ELF-1 (cell line): ENCODE measurements around the gene UGT1A1.
A peak's percentile ranks its signal among the peaks of the same experiment; 100 is the strongest.

Source experiments
- DNase-seq: peaks from one replicate; pipeline ENCODE4 v3.0.0-alpha.2; 2016; ENCODE audit warnings: low read depth, low spot score

UGT1A1 gene

DNA sequence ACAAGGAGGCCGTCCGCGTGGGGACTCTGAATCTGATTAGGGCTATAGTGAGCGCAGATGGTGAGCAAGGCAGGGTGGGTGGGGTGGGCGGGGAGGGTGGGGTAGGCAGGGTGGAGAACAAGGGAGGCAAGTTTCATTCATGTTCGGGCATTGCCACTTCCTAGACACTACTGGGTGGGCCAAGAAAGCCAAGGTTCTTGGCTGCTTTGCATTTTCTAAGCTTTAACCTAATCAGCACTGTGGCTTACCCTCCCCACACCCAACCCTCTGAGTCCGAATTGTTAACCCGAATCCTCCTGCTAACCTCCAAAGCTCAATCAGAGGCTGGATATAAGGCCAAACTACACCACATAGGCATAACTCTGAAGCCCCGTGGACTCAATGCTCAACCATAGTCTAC is 36.2 kb downstream of the UGT1A1 start:
- no peak for DNase-seq

DNA sequence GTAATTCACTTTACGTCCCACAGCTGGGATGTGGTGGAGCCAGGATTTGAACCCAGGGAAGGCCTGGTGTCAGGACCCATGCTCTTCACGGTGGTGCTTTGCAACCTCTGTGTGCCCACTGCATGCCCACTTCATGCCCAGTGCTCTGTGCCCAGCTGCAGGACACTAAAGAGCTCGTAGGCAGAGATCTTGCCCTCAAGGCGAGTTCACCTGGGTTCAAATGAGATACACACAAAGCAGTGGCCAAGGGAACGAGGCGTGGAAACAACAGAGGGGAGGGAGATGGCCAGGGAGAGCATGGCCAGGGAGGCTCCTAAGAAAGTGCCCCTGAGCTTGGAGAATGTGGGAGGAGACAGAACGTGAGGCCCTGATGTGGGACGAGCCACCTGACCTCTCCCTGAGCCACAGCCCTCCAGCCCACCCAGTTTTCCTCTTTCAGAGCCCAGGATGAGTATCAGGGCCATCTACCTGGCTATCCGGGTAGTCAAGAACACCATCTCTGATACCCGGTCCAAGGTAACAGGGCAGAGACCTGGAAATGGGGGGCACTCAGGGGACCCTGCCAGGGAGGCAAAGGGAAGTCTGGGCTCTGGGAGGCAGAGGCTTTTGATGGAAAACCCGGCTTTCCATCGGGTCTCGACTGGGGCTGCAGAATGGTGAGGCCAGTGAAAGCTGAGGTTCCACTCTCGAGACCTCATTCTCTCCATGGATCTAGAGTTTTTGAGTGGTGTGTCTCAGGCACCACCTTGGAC is 38.4 kb downstream of the UGT1A1 start:
- no peak for DNase-seq

DNA sequence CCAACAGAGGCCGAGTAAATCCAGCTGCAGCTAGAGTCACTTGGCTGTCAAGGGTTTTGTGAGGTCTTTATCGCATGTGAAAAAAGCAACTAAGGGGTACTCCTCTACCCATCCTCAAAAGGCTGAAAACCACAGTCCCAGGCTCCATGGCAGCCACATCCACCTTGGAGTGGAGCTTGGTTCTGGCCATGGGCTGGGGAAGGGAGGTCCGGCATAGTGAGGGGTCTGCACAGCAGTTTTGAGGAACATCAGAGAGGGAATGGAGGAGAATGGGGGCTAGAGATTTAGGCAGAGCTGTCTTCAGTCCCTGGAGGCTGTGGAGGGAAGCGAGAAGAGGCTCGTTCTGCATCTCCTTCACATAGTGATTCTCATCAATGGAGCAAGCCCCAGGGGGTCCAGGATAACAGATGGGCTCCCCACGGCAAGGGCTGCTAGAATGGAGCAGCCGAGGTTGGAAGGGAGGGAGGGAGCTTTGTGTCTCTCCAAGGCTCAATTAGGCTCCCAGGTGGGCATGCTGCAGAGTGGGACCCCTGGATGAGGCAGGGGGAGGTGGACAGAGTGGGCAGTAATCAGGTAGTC is 39.1 kb downstream of the UGT1A1 start:
- DNase-seq = no peak

DNA sequence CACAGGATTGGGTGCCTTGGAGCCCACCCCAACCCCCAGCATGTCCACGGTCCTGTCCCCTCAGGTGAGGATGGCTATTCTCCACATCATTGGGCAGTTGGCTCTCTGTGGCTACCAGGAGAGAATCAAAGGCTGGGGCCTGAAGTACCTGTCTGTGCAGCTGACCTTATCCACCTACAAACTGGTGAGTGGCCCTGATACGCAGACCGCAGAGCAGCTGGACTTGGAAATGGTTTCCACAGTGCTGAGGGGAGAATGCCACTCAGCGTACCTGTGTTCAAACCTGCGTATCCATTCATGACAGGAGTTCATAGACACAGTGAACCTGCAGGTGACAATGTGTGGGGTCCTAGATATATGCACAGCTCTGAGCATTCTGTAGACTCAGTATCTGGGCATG is 39.6 kb downstream of the UGT1A1 start:
- DNase-seq = no peak

DNA sequence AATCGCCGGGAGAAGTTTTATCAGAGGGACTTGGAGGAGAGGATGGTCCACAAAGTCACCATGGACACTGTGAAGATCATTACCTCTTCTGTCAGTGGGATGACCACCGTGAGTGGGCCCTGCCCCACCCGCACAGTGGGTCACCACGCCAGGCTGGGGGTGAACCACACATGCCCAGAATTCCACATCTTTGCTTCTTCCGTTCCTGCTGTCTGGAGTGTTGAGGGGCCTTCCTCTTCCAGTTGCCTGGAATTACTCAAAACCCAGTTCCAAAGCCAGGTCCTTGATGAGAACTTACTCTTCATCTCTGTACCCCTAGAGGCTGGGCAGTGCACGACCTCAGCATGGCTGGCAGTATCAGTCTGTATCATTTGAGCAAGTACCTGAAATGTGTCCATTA is 40.1 kb downstream of the UGT1A1 start:
- no peak for DNase-seq

DNA sequence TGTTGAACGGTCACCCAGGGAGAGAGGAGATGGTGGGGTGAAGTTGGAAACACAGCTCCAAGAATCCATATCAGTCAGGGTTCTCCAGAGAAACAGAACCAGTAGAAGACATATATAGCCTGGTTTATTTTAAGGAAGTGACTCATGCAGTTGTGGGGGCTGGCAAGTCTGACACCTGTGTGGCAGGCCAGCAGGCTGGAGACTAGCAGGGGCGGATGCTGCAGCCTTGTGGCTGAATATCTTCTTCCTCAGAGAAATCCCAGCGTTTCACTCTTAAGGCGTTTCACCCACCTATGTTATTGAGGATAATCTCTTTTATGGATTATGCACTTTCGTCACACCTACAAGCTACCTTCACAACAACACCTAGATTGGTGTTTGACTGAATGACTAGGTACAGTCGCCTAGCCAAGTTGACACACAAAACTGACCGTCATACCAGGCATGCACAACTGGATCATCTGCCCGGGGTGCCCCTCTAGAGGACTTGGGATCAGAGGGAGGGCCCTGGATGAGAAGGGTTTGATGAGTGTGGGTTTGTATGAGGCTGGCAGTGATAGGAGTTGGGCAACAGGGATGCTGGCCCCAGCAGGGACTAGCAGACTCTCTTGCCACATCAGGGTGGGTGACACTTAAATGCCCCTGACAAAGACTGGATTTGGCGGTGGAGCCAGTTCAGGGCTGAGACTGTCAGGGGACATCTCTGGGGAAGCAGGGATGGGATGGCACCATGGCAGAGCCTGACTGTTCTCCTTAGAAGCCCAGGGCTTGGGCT is 41.5 kb downstream of the UGT1A1 start:
- DNase-seq = no peak

DNA sequence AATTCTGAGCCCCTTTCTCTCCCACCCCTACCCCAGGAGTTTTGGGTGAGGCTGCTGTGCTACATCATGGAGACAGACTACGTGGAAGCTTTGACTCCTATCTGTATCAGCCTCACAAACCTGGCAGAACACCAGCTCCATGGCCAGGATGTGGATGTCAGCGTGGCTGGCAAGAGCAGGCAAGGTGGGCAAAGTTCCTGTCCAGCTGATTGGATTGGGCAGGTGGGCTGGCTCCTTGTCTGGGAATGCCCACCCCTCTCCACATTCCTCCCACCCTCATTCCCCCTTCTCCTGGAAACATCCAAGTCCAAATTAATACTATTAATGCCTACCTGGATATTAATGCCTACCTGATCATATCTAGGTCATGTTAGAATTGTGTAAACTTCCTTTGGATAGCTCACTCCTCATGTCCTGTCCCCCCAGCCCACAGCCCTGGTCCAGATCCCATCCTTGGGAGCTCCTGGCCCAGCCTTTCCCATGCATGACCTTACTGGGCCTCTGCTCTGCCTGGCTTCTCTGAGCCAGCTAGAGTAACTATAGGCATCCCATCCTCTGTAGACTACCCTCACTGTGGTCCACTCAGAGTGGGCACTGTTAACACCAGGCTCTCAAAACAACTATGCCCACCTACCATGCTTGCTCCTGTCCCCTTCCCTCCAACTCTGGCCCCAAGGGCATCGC is 42.2 kb downstream of the UGT1A1 start:
- no peak for DNase-seq

DNA sequence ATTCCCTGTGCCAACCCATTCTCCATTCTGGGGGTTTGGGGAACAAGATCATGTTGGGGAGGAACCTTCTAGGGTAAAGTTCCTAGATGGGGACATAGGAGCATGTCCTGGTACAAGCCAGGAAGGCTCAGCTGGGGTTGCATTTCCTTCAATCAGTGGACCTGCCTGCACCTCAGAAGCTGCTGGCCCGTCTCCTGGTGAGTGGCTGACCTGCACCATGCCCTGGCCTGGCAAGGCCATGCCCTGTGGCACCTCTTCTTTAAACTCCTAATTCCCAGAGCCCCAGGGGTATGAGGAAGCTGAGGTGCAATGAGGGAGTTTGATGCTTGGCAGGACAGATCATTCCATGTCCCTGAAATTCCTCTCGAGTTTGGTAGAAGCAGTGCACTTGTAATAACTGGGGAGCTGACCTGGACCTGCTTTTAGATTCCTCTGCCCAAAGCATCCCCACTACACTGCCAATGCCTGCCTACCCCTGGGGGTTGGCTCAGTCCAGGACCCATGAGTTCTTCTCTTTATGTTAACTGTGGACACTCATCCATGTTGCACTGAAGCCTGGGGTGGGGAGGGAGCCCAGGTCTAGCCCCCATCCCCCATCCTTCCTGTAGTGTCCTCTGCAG is 43.3 kb downstream of the UGT1A1 start:
- DNase-seq = no peak

DNA sequence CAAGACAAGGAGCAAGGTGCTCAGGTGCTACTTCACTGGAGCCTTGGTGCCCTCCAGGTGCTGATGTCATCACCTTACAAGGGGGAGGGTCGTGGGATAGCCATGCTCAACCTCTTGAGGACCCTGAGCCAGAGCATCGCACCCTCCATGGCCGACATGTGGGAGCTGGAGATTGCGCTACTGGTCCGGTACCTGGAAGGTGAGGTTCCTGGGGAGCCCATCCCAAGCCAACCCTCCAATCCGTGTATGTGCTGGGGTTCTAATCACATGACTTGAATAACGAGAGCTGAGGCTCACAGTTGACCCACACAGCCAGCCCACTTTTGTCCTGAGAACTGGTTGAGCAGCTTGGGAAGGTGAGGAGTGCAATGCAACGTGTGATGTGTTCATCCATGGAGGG is 43.9 kb downstream of the UGT1A1 start:
- no peak for DNase-seq

DNA sequence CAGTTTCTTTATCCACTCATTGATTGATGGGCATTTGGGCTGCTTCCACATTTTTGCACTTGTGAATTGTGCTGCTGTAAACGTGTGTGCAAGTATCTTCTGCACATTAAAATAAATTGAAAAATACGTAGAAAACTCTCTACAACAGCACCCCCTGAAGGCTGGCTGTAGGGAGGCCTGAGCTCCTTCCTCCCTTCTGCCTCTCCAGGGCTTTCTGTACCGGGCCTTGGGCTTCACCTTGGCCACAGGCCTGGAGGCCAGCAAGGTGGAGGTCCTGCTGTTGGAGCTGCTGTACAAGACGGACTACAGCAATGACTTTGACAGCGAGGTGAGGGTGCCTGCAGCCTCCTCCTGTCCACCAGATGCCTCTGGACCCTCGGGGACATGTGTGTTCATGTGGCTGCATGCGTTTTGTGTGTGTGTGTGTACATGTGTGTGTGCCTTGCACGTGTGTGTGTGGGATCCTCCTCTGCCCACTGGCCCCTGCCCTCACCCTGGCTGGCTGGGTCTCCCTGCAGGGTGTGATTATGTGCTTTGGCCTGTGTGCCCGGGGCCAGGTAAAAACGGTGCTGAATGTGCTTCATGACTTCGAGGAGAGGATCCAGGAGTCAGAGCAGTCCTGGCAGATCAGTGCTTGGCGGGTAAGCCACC is 47.3 kb downstream of the UGT1A1 start:
- DNase-seq = no peak

DNA sequence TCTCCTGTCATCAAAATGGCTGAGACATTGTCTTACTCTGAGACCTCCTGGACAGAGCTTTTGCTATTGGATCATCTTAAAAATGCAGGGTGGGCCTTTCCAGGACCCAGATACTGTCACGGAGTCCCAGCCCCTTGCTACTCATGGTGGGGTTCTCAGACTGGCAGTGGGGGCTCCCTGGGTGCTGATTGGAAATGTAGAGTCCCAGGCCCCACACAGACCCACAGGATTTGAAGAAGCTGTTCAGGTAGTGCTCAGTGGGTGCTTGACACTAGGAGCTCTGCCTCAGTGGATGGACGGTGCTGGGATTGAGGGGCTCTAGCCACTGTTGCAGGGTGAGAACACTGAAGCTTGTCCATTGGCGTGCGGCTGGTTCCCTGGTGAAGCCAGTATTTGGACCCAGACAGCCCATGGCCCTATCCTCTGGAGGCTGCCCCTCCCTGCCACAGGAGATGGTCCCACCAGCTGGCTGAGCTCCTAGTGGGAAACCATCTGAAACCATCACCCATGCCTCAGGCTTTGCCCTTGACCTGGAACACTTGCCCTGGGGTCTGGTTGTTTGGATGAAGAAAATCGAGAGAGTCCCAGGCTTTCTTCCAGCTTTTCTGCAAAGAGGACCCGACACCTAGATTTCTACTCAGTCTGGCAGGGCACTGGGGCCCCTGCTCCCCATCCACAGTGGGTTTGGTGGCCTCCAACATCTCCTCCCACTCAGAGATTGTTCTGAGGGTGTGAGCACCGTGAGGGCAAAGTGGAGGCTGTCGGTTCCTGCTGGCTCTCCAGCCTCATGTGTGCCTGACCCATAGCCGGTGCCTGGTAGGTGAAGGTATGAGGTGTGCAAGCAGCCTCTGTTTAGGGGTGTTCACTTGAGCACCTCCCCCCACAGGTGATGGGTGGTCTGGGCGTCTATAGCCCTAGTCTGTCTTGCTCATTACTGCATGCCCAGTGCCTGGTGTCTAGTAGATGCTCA is 48.2 kb downstream of the UGT1A1 start:
- DNase-seq = no peak

DNA sequence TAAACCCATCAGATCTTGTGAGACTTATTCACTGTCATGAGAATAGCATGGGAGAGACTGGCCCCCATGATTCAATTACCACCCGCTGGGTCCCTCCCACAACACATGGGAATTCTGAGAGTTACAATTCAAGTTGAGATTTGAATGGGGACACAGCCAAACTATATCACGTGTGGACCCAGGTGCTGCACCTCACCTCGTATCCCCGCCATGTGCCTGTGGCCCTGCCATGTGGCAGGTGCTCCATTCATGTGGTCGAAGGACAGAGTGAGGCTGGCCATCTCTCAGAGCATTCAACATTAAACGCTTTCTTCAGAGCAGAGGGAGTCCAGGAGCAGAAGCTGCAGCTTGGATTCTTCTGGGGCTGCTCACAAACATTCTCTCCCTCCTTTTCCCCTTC is 50.3 kb downstream of the UGT1A1 start:
- DNase-seq = no peak

DNA sequence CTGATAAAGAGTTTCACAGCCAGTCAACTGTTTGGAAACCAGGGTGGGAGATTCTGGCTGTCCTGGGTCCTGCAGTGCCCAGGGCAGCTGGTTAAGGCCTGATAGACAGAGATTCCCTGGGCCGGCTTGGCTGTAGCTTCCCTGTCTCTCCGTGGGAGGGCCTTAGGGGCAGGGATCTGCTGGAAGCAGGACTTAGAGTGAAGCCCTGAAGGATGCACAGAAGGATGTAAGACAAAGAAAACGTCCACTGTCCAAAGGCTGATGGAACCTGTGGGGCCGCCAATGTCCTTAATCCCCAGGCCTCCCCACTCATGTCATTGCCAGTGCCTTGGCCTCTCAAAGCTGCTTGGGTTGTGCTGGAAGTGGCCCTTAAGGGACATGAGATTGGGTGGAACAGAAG is 51.0 kb downstream of the UGT1A1 start:
- DNase-seq = no peak

DNA sequence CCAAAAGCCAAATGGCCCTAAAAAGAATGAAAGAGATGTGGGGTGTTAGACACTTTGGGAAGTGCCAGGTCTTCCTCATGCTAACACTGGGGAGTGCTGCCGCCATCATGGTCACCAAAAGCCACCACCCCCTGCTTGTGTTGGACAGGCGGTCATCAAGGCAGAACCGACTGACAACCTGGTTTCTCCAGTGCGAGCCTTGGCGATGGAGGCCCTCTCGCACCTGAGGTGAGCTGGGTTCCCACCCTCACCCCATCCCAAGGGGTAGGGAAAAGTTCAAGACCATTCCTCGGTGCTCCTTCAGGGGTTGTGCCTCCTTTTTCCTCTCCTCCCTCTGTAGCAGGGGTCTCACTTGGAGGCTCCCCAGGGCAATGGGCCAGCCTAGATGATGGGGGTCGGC is 51.7 kb downstream of the UGT1A1 start:
- DNase-seq = no peak

DNA sequence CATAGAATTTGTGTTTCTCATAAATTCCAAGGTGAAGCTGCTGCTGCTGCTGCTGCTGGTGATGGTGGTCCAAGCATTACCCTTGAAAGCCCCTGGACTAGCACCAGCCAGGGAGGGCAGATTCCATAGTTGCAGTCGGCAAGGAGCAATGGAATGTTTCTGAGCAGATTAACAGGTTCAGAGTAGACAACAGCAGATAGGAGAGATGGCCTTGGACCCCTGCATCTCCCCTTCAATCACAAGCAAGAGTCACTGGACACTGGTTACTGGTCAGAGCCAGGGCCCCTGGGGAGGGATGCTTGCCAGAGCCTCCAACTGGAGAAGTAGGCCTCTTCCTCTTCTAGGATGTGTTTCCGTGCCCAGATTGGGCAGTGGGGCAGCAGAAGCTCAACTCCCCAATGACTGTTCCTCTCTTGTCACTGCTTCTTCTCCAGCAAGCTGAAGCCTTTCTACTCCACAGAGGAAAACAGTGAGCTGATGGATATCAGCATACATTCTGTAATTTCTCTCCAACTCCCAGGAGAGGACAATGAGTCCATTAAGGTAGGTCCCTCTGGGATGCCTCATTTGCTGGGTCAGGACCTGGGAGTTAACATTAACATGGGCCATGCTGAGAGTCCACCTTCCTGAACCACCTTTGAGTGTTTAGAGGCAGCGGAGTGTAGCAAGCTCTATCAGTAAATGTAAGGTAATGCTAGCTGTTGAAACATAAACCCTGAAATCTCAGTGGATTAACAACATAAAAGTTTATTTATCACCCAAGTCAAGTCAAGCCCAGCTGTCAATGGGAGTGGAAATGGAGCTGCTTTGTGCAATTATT is 53.4 kb downstream of the UGT1A1 start:
- no peak for DNase-seq

DNA sequence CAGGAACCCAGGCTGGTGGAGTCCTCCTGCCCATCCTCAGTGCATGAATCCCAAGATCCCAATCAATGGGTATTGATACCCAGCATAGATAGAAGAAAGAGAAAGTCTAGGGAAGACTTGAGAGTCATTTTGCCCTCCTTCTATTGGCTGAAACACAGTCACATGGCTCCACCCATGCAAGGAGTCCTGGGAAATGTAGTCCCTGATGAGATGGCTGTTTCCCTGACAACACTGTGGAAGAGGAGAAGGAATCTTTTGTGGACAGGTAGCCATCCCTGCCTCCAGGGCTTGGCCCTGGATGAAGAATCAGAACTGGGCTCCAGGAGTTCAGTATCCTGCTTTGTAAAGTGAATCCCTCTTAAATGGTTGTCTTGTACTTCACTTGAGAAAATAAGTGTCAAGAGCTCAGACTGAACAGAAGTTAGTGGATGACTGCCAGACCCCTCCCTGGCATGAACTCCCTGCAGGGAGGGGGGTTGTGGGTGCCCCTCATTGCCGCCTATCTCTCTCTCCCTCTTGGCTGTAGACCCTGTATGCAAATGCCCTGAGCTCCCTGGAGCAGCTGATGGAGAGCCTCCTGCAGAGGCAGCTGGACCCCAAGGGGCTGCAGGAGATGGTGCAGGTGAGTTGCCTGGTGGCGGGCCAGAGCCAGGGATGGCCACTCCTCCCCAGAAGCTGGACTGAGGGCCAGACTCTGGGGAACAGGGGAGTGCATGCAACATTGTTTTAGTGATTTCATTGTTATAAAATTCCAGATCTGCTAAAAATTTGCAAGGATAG is 54.2 kb downstream of the UGT1A1 start:
- DNase-seq = peak; percentile 8

DNA sequence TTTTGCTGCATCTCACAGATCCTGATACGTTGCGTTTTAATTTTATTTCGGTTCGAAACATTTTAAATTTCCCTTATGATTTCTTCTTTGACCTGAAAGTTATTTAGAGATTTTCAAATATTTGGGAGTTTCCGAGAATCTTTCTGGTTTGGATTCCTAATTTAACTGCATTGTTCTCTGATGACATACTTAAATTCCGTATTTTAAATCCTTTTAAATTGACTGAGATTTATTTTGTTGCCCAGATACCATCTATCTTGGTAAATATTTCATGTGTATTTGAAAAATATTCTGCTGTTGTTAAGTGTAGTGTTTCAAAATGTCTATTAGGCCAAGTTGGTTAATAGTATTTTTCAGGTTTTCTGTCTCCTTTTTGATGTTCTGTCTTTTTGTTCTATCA is 55.8 kb downstream of the UGT1A1 start:
- DNase-seq = no peak

DNA sequence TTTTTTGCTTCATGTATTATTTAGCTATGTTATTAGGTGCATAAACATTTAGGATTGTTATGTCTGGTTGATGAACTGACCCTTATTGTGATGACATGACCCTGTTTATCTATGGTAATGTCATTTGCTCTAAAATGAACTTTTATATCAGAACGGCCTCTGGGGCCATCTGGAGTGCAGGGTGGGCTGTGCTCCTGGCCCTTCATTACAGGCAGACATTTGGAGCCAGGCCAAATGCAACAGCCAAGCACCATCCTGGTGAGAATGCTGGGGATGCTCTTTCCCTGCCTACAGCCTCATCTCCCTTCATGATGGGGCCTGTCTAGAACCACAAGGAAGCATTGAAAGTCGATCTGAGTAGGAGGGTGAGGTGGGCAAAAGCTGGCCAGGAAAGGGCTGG is 56.3 kb downstream of the UGT1A1 start:
- DNase-seq = no peak

DNA sequence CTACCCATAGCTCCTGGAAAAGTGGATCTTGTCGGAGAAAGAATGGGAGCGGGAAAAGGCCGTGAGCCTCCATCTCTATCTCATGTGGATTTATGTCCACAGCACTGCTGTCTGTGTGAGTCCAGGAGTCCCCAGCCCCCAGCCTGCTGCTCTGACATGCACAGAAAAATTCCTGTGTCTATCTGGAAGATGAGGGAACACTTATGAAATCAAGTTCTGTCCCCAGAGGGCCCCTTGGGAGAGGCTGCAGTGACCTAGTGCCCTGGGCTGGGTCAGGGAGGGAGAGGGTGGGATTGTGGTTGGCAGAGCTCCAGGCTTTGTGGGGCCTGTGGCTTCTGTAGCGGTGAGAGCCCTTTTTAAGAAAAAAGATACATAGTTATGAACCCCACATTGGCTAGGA is 56.7 kb downstream of the UGT1A1 start:
- DNase-seq = no peak
